ENCODE results near the gene ICAM2.

DNA sequence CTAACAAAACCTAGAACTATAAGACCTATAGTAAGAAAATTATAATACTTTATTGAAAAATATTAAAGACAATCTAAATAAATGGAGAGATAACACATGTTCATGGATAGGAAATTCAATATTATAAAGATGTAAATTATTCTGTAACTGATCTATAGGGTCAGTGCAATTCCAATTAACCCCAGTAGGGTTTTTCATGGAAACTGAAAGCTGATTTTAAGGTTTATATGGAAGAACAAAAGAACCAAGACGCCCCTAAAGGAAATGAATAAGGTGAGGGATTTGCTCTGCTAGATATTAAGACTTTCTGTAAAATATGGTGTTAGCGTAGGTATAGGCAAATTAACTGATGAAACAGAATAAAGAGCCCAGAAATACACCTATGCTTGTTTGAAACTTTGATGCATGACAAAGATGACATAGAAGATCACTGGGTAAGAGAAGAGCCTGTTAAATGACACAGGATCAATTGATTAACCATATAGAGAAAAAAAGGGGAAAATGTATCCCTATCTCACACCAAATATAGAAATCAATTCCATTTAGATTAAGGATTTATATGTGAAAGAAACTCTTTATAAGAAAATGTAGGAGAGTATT, 3.0 kb downstream of the ICAM2 start:
- no peak for TF ChIP-seq CREB5 (CRISPR knock-in tag; IDR thresholded peaks at IDR 0.05; ENCODE audit: low read depth)
- TF ChIP-seq PPARA (CRISPR knock-in tag; IDR thresholded peaks at IDR 0.05; ENCODE audit: borderline replicate concordance): no peak
- no peak for TF ChIP-seq BACH2 (CRISPR knock-in tag; IDR thresholded peaks at IDR 0.05; ENCODE audit: borderline replicate concordance)
- TF ChIP-seq TCF4 (CRISPR knock-in tag; IDR thresholded peaks at IDR 0.05; ENCODE audit: borderline replicate concordance): no peak
- no peak for TF ChIP-seq GLIS3 (CRISPR knock-in tag; IDR thresholded peaks at IDR 0.05)
- TF ChIP-seq RARB (CRISPR knock-in tag; IDR thresholded peaks at IDR 0.05): no peak
- TF ChIP-seq ZFP30 (CRISPR knock-in tag; IDR thresholded peaks at IDR 0.05): no peak
- TF ChIP-seq CSDC2 (CRISPR knock-in tag; IDR thresholded peaks at IDR 0.05): no peak
- no peak for TF ChIP-seq ESRRG (CRISPR knock-in tag; IDR thresholded peaks at IDR 0.05)

Measured in SK-N-SH treated with all-trans-retinoic acid at 6 μM for 48 hours (cell line).